ENCODE measurements around the gene GARNL3. TPM values are rescaled to one million over a fixed set of nuclear protein-coding genes. Genes with fewer than 3 reads are reported as not detected.

GARNL3 gene
- total RNA-seq, 1 experiment from 2014 or later = 1.2 TPM

- no peak overlapping the region for H3K4me3 ChIP-seq (ENCODE audit: low read length)
- no peak overlapping the region for H2AFZ ChIP-seq (ENCODE audit: low read length)
- no peak overlapping the region for H3K9ac ChIP-seq (ENCODE audit: low read length)
- no peak overlapping the region for H3K27ac ChIP-seq (ENCODE audit: low read length)
- H3K27me3 ChIP-seq (ENCODE audit: low read length) = no peaks in the 10 kb centered on the region
- H3K79me2 ChIP-seq (ENCODE audit: low read length) = no peaks in the 10 kb centered on the region
- H3K36me3 ChIP-seq (ENCODE audit: insufficient read depth, low read length) = no peaks in the 10 kb centered on the region
- H3K4me2 ChIP-seq (ENCODE audit: low read depth, low read length, poor library complexity, severe bottlenecking) = no peak overlapping the region
- DNase-seq = no peak
- H3K4me1 ChIP-seq (ENCODE audit: low read length) = no peaks in the 10 kb centered on the region
- H3K9me2 ChIP-seq (replicated peaks; ENCODE audit: insufficient read depth, low read length) = no peaks in the 10 kb centered on the region
- no peaks in the 10 kb centered on the region for H3K9me3 ChIP-seq (ENCODE audit: low read length)
- no peaks in the 10 kb centered on the region for H4K20me1 ChIP-seq (ENCODE audit: insufficient read depth, low read depth, low read length)
These were observed 32.9 kb upstream of the GARNL3 start for GRCh38 chr9:127231666-127232065.

GRCh38 chr9:127232833-127233549 is 31.6 kb upstream of the GARNL3 start:
- no peak overlapping the region for H3K4me3 ChIP-seq (ENCODE audit: low read length)
- no peak overlapping the region for H3K27ac ChIP-seq (ENCODE audit: low read length)
- H3K27me3 ChIP-seq (ENCODE audit: low read length) = no peaks in the 10 kb centered on the region
- DNase-seq = peak; percentile 55
- no peaks in the 10 kb centered on the region for H3K4me1 ChIP-seq (ENCODE audit: low read length)
- H3K79me2 ChIP-seq (ENCODE audit: low read length) = no peaks in the 10 kb centered on the region
- H2AFZ ChIP-seq (ENCODE audit: low read length) = no peak overlapping the region
- H3K9me3 ChIP-seq (ENCODE audit: low read length) = no peaks in the 10 kb centered on the region
- no peak overlapping the region for H3K4me2 ChIP-seq (ENCODE audit: low read depth, low read length, poor library complexity, severe bottlenecking)
- no peaks in the 10 kb centered on the region for H3K36me3 ChIP-seq (ENCODE audit: insufficient read depth, low read length)
- H3K9ac ChIP-seq (ENCODE audit: low read length) = no peak overlapping the region
- H4K20me1 ChIP-seq (ENCODE audit: insufficient read depth, low read depth, low read length) = no peaks in the 10 kb centered on the region
- H3K9me2 ChIP-seq (replicated peaks; ENCODE audit: insufficient read depth, low read length) = no peaks in the 10 kb centered on the region

- Histone ChIP-seq H3K79me2 (ENCODE audit: low read length) (no peaks in the 10 kb centered on the region), H3K9ac (ENCODE audit: low read length) (no peak overlapping the region), H3K9me2 (replicated peaks; ENCODE audit: insufficient read depth, low read length) (no peaks in the 10 kb centered on the region), H2AFZ (ENCODE audit: low read length) (no peak overlapping the region), H3K4me2 (ENCODE audit: low read depth, low read length, poor library complexity, severe bottlenecking) (no peak overlapping the region), H3K27me3 (ENCODE audit: low read length) (no peaks in the 10 kb centered on the region), H3K9me3 (ENCODE audit: low read length) (no peaks in the 10 kb centered on the region), H4K20me1 (ENCODE audit: insufficient read depth, low read depth, low read length) (no peaks in the 10 kb centered on the region), H3K4me1 (ENCODE audit: low read length) (no peaks in the 10 kb centered on the region), H3K36me3 (ENCODE audit: insufficient read depth, low read length) (no peaks in the 10 kb centered on the region), H3K27ac (ENCODE audit: low read length) (no peak overlapping the region), H3K4me3 (ENCODE audit: low read length) (no peak overlapping the region)
- no peak for DNase-seq
These were observed 31.0 kb upstream of the GARNL3 start for GRCh38 chr9:127233550-127233949.

GRCh38 chr9:127233989-127234388 is 30.6 kb upstream of the GARNL3 start:
- Histone ChIP-seq H3K27ac (ENCODE audit: low read length) (no peak overlapping the region), H3K4me3 (ENCODE audit: low read length) (no peak overlapping the region), H3K9ac (ENCODE audit: low read length) (no peak overlapping the region), H3K4me2 (ENCODE audit: low read depth, low read length, poor library complexity, severe bottlenecking) (no peak overlapping the region), H2AFZ (ENCODE audit: low read length) (no peak overlapping the region), H3K79me2 (ENCODE audit: low read length) (no peaks in the 10 kb centered on the region), H3K27me3 (ENCODE audit: low read length) (no peaks in the 10 kb centered on the region), H3K4me1 (ENCODE audit: low read length) (no peaks in the 10 kb centered on the region), H4K20me1 (ENCODE audit: insufficient read depth, low read depth, low read length) (no peaks in the 10 kb centered on the region), H3K36me3 (ENCODE audit: insufficient read depth, low read length) (no peaks in the 10 kb centered on the region), H3K9me3 (ENCODE audit: low read length) (no peaks in the 10 kb centered on the region), H3K9me2 (replicated peaks; ENCODE audit: insufficient read depth, low read length) (no peaks in the 10 kb centered on the region)
- no peak for DNase-seq

GRCh38 chr9:127237801-127238200 is 26.8 kb upstream of the GARNL3 start:
- DNase-seq = no peak
- H2AFZ ChIP-seq (ENCODE audit: low read length) = no peak overlapping the region
- H3K9me3 ChIP-seq (ENCODE audit: low read length) = no peaks in the 10 kb centered on the region
- H3K4me3 ChIP-seq (ENCODE audit: low read length) = no peak overlapping the region
- no peaks in the 10 kb centered on the region for H3K79me2 ChIP-seq (ENCODE audit: low read length)
- H3K4me1 ChIP-seq (ENCODE audit: low read length) = no peaks in the 10 kb centered on the region
- no peak overlapping the region for H3K27ac ChIP-seq (ENCODE audit: low read length)
- no peak overlapping the region for H3K4me2 ChIP-seq (ENCODE audit: low read depth, low read length, poor library complexity, severe bottlenecking)
- no peaks in the 10 kb centered on the region for H3K27me3 ChIP-seq (ENCODE audit: low read length)
- H3K9ac ChIP-seq (ENCODE audit: low read length) = no peak overlapping the region
- H3K36me3 ChIP-seq (ENCODE audit: insufficient read depth, low read length) = no peaks in the 10 kb centered on the region
- no peaks in the 10 kb centered on the region for H4K20me1 ChIP-seq (ENCODE audit: insufficient read depth, low read depth, low read length)
- no peaks in the 10 kb centered on the region for H3K9me2 ChIP-seq (replicated peaks; ENCODE audit: insufficient read depth, low read length)

GRCh38 chr9:127241354-127241753 is 23.2 kb upstream of the GARNL3 start:
- H3K36me3 ChIP-seq (ENCODE audit: insufficient read depth, low read length) = no peaks in the 10 kb centered on the region
- H2AFZ ChIP-seq (ENCODE audit: low read length) = no peak overlapping the region
- no peak overlapping the region for H3K27ac ChIP-seq (ENCODE audit: low read length)
- H3K9me3 ChIP-seq (ENCODE audit: low read length) = no peaks in the 10 kb centered on the region
- no peaks in the 10 kb centered on the region for H3K9me2 ChIP-seq (replicated peaks; ENCODE audit: insufficient read depth, low read length)
- no peak for DNase-seq
- H3K27me3 ChIP-seq (ENCODE audit: low read length) = no peaks in the 10 kb centered on the region
- H3K4me1 ChIP-seq (ENCODE audit: low read length) = peaks cover 11% of the 10 kb centered on the region
- no peaks in the 10 kb centered on the region for H4K20me1 ChIP-seq (ENCODE audit: insufficient read depth, low read depth, low read length)
- no peaks in the 10 kb centered on the region for H3K79me2 ChIP-seq (ENCODE audit: low read length)
- H3K4me2 ChIP-seq (ENCODE audit: low read depth, low read length, poor library complexity, severe bottlenecking) = no peak overlapping the region
- H3K9ac ChIP-seq (ENCODE audit: low read length) = no peak overlapping the region
- H3K4me3 ChIP-seq (ENCODE audit: low read length) = no peak overlapping the region

- Histone ChIP-seq H3K79me2 (ENCODE audit: low read length) (no peaks in the 10 kb centered on the region), H3K27ac (ENCODE audit: low read length) (no peak overlapping the region), H3K4me1 (ENCODE audit: low read length) (peaks cover 11% of the 10 kb centered on the region), H3K9me3 (ENCODE audit: low read length) (no peaks in the 10 kb centered on the region), H3K36me3 (ENCODE audit: insufficient read depth, low read length) (no peaks in the 10 kb centered on the region), H3K9me2 (replicated peaks; ENCODE audit: insufficient read depth, low read length) (no peaks in the 10 kb centered on the region), H2AFZ (ENCODE audit: low read length) (peak overlapping the region; percentile 80), H3K4me2 (ENCODE audit: low read depth, low read length, poor library complexity, severe bottlenecking) (peak overlapping the region; percentile 79), H4K20me1 (ENCODE audit: insufficient read depth, low read depth, low read length) (no peaks in the 10 kb centered on the region), H3K9ac (ENCODE audit: low read length) (peak overlapping the region; percentile 58), H3K4me3 (ENCODE audit: low read length) (peak overlapping the region; percentile 67), H3K27me3 (ENCODE audit: low read length) (no peaks in the 10 kb centered on the region)
- peak; percentile 98 for DNase-seq
These were observed 19.7 kb upstream of the GARNL3 start for GRCh38 chr9:127244609-127245601.

- peak overlapping the region; percentile 67 for H3K4me3 ChIP-seq (ENCODE audit: low read length)
These were observed 18.9 kb upstream of the GARNL3 start for GRCh38 chr9:127245637-127246164.

More at GRCh38 chr9:127245637-127246164, 18.9 kb upstream of the GARNL3 start:
- Histone ChIP-seq H3K36me3 (ENCODE audit: insufficient read depth, low read length) (no peaks in the 10 kb centered on the region), H3K27ac (ENCODE audit: low read length) (no peak overlapping the region), H3K27me3 (ENCODE audit: low read length) (no peaks in the 10 kb centered on the region), H2AFZ (ENCODE audit: low read length) (peak overlapping the region; percentile 71), H3K9ac (ENCODE audit: low read length) (peak overlapping the region; percentile 58), H3K9me3 (ENCODE audit: low read length) (no peaks in the 10 kb centered on the region), H3K4me2 (ENCODE audit: low read depth, low read length, poor library complexity, severe bottlenecking) (peak overlapping the region; percentile 79), H3K4me1 (ENCODE audit: low read length) (peaks cover 11% of the 10 kb centered on the region), H3K79me2 (ENCODE audit: low read length) (no peaks in the 10 kb centered on the region), H4K20me1 (ENCODE audit: insufficient read depth, low read depth, low read length) (no peaks in the 10 kb centered on the region), H3K9me2 (replicated peaks; ENCODE audit: insufficient read depth, low read length) (no peaks in the 10 kb centered on the region)
- no peak for DNase-seq
